WTC11 (cell line): Measurements from ENCODE around the gene ZFPL1.

Experiments used
- CTCF ChIP-seq: fragments of 200-600 bp; IDR thresholded peaks from 2 replicates; pipeline ENCODE4 v1.8.0; 2022; ENCODE audit warnings: antibody characterized with exemption
- TCF7 ChIP-seq: sonication (generic); formaldehyde crosslinking; IDR thresholded peaks from 2 replicates; pipeline ENCODE4 v1.8.0; 2022; ENCODE audit warnings: mild to moderate bottlenecking, low read depth, missing genetic modification reagents, moderate library complexity

- TF ChIP-seq CTCF (no peak), TCF7 (CRISPR knock-in tag) (no peak)
These were observed 48.4 kb downstream of the ZFPL1 start for GRCh38 chr11:65132238-65132987.
